ENCODE results near the gene SPATA17.
"Not testable (repeated sequence)": the region's sequence is repeated elsewhere in the genome, so short reads cannot be mapped to it uniquely, and the experiment has no call there.

SPATA17 gene

GRCh38 chr1:217630711-217631591 is at the start of gene SPATA17, which contains the start of gene GPATCH2:
Gene SPATA17 (plus strand): TSS chr1:217631344. CDS start chr1:217631379, 35 bp downstream.
Gene GPATCH2 (minus strand): TSS chr1:217631090. CDS start chr1:217630971, 119 bp downstream.
- DNase-seq, result peak; percentile 58 to 86

GRCh38 chr1:217584286-217584811 is 46.8 kb upstream of the SPATA17 start:
- DNase-seq, result not testable (repeated sequence)

GRCh38 chr1:217585577-217585976 is 45.6 kb upstream of the SPATA17 start:
- DNase-seq, result no peak

DNA sequence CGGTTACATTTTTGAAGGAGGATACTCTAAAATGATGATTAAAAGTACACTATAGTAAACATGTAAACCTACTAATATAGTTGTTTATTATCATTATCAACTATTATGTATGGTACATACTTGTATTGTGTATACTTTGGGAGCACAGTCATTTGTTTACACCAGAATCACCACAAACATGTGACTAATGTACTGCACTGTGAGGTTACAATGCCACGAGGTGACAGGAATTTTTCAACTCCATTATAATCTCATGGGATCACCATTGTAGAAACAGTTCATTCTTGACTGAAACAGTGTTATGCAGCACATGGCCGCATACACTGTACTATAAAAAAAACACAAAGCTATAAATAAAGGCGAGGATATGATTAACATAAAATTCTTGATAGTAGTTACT is 44.6 kb upstream of the SPATA17 start:
- no peak for DNase-seq

- DNase-seq, result no peak
Measured at GRCh38 chr1:217590598-217590997, 40.5 kb upstream of the SPATA17 start.

- no peak for DNase-seq
Measured at GRCh38 chr1:217599154-217599553, 32.0 kb upstream of the SPATA17 start.

DNA sequence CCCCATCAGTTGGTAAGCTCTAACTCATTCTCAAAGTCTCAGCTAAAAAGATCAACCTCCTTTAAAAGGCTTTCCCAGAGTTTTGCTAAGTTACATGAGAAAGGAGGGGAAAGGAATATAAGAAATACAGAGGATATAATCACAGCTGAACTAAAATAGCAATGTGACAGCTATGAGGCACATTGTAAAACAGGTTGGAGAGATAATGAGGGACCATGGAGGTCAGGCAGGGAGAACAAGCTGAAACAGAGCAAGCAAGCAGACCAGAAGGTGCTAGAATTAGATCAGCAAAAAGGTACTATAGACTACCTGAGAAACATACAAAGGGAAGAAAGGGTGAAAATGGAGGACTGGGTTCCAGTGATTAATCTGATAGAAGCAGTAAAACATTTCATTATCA is 28.8 kb upstream of the SPATA17 start:
- DNase-seq, result no peak

DNA sequence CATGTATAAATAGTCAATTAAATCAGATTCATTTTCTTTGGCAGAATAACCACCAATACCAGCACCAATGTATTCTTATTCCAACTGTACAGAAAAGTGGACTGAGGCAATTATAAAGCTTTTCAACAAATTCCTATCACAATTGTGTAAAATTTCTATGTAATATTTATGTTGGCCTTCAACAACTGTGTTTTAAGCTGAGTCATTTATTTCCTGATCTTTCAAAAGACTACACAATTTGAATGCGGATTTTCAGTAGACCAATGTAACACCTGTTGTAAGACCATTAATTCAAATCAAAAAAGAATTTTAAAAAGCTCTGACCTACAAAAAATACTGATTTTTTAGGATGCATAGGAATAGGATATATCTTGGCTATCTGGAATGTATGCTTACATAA is 25.8 kb upstream of the SPATA17 start:
- no peak for DNase-seq

DNA sequence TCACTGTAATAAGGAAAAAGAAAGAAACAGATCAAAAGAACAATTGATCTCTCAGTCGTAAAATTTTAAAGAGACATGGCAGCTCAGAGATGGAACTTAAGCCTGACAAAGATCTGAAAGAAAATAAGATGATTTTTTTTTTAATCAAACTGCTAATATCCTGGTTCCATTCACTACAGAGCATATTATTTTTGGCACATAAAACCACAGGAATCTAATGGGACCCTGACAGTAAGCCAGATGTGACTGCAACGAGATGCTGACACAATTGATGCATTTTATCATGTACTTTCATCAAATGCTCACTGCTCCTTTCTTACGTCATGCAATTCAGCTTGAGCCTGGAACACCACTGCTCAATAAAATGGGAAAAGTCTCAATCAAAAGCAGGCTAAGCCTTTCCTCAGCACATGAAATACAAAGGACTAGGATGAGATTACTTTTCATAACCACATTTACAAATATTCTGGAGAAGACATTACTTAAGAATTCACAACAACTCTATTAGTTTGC is 16.9 kb upstream of the SPATA17 start:
- no peak for DNase-seq

DNA sequence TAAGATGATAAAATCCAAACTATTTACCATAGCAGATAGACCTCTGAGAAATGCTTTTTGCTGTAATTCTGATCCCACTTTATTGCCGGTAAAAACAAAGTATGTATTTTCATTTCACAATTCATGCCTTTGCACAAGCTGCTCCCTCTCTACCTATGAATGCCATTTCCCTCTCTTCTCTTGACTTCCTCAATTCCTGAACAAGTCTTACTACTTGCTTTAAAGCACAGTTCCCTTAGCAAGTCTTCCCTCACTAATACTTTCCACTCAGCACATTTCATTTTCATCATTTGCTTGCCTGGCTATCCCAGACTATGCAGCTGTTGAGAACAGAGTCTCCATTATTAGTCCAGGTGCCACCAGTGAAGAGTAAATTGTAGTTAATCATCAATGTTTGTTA is 14.0 kb upstream of the SPATA17 start:
- no peak for DNase-seq

DNA sequence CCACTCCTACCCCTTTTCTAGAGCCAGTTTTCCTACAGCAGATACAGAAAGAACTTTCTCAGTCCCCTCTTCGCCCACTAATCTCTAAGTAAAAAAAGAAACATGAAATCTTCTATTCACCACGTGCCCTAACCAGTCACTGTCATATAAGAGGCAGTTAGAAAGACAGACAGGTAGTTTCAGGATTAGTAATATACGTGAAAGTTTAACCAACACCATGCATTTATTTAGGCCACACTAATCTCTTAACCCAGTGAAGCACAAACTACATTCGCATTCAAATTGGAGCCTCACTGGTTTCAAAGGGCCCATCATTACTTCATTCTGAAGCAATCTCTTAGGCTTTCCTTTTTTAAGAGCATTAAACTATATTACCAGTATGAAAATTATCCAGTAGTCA is 10.3 kb upstream of the SPATA17 start:
- DNase-seq, result no peak

DNA sequence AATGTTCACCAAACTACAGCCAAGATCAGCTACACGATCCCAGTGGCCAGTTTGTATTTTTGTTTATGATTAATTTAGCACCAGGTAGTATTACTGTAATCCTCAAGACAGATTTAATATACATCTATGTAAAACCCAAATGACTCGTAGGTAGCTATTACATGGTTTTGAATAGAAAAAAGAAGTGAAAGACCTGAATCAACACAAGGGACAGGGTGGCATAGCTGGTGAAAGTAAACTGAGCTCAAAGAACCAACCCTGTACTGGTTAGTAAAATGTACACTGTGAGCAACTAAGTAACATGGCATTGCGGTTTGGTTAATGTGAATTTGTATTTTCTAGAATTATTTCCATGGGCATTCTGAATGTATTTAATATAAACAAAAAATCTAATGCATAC is 9.1 kb upstream of the SPATA17 start:
- DNase-seq, result no peak

DNA sequence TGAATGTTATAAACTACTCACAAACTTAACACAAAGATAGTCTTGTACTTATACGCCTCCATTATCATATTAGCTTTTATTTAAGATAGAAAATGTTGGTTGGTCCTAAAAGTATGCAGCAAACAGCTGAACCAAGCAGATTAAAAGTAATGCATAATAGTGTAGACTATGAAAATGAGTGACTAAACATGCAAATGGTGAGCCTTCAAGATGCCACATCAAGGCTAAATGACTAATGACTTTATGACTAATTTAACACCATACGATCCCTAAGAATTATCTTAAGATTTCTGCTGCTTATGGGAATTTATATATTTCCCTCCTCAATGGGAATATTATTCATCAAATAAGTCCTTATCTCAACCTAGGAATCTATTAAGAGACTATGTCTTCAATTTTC is 4.8 kb upstream of the SPATA17 start:
- DNase-seq, result no peak

GRCh38 chr1:217627431-217627830 is 3.7 kb upstream of the SPATA17 start:
- DNase-seq, result no peak

GRCh38 chr1:217642455-217642854 is 11.3 kb downstream of the SPATA17 start:
- DNase-seq, result no peak

DNA sequence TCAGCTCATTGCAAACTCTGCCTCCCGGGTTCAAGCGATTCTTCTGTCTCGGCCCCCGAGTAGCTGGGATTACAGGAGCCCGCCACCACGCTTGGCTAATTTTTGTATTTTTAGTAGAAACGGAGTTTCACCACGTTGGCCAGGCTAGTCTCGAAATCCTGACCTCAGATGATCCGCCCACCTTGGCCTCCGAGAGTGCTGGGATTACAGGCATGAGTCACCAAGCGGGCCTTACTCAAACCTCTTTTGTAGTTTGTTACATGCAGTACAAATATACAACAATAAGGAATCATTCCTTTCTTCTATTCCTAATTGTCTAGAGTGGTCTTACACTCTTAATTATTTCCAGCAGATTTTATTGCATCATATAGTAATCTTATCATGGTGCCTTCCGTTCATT is 16.6 kb downstream of the SPATA17 start:
- DNase-seq, result no peak

DNA sequence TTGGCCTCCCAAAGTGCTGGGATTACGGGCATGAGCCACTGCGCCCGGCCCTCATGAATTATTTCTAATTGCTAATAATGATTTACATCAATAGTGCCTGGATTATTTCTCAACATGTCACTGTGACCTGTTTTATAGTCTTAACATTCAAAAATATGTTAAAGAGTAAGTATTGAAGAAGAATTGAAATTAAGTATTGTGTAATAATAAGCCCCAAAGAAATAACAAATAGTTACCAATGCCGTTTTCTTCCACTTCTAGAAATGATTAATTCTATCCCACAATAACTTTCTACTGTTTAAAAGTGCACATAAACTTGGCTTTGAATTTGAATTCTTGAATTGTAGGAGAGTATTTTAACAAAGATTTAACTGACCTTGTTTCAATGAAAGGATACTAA is 19.5 kb downstream of the SPATA17 start:
- no peak for DNase-seq

GRCh38 chr1:217660353-217661062 is 29.4 kb downstream of the SPATA17 start:
- no peak for DNase-seq

GRCh38 chr1:217661407-217661806 is 30.3 kb downstream of the SPATA17 start:
- no peak for DNase-seq

DNA sequence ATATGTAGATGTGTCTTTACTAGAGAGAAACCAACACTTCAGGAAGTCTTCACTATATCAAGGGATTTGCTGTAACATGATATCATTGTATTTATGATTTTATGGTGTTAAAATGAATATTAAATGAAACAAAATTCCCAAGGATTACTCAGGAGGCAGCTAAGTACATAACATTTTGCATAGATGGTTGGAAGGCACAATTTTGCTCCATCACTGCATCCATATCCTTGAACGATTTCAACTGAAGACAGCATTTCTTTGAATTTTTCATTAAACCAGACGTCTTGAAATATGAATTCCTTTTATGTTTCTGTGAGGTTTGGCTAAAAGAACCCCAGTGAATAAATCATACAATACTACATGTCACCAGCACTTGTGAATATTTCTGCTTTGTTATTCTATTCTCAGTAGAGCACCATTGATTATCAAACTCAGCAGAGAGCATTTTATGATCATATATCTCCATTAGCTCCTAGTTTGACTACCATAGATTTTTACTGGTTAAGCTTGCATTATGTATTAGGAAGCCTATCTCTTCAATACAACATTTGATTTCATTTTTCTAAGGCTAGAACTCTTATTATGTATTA is 37.3 kb downstream of the SPATA17 start:
- no peak for DNase-seq

DNA sequence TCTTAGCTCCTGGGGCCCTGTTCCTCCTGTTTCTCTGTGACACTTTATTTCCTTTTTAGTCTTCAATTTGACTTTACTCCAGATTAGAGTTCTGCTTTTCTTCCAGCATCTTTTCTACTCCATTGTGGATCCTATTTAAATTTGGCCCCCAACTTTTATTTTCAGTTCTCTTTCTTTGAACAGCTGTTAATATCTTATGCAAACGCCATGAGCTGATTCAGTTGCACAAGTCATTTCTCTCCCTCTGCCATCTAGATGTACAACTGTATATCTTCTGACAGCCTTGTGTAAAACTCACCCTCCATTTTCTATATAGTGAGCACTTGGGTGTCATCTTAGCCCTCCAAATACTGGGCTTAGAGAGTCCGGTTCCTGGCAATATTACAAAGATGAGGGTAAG is 42.2 kb downstream of the SPATA17 start:
- no peak for DNase-seq

- no peak for DNase-seq
Measured at GRCh38 chr1:217674028-217674729, 43.0 kb downstream of the SPATA17 start.

- no peak for DNase-seq
Measured at GRCh38 chr1:217681806-217682205, 50.7 kb downstream of the SPATA17 start.
